ENCODE results near the gene TIMP4.

The TIMP4 gene

GRCh38 chr3:12185172-12185710 is 26.5 kb upstream of the TIMP4 start:
- no peak for DNase-seq

GRCh38 chr3:12184541-12184940 is 25.8 kb upstream of the TIMP4 start:
- DNase-seq, result no peak

- no peak for DNase-seq
Measured at GRCh38 chr3:12182687-12183441, 24.2 kb upstream of the TIMP4 start.

- DNase-seq, result no peak
Measured at GRCh38 chr3:12181806-12182205, 23.1 kb upstream of the TIMP4 start.

- no peak for DNase-seq
Measured at GRCh38 chr3:12181301-12181700, 22.6 kb upstream of the TIMP4 start.

- no peak for DNase-seq
Measured at GRCh38 chr3:12180631-12181030, 21.9 kb upstream of the TIMP4 start.

GRCh38 chr3:12180218-12180617 is 21.5 kb upstream of the TIMP4 start:
- DNase-seq, result no peak

- DNase-seq, result no peak
Measured at GRCh38 chr3:12179441-12179840, 20.7 kb upstream of the TIMP4 start.

GRCh38 chr3:12178091-12178820 is 19.5 kb upstream of the TIMP4 start:
- DNase-seq, result no peak

- no peak for DNase-seq
Measured at GRCh38 chr3:12177126-12177525, 18.4 kb upstream of the TIMP4 start.

- peak; percentile 79 for DNase-seq
Measured at GRCh38 chr3:12175844-12176453, 17.2 kb upstream of the TIMP4 start.

- DNase-seq, result no peak
Measured at GRCh38 chr3:12175137-12175593, 16.5 kb upstream of the TIMP4 start.

GRCh38 chr3:12170207-12170606 is 11.5 kb upstream of the TIMP4 start:
- DNase-seq, result no peak

- no peak for DNase-seq
Measured at GRCh38 chr3:12165909-12166308, 7.2 kb upstream of the TIMP4 start.

GRCh38 chr3:12159227-12159601 is 502 bp upstream of the TIMP4 start:
- no peak for DNase-seq

GRCh38 chr3:12157026-12157425 is 1.7 kb downstream of the TIMP4 start:
- no peak for DNase-seq

- DNase-seq, result no peak
Measured at GRCh38 chr3:12155828-12156227, 2.9 kb downstream of the TIMP4 start.

- no peak for DNase-seq
Measured at GRCh38 chr3:12155264-12155663, 3.4 kb downstream of the TIMP4 start.

- no peak for DNase-seq
Measured at GRCh38 chr3:12154151-12154550, 4.6 kb downstream of the TIMP4 start.

- no peak for DNase-seq
Measured at GRCh38 chr3:12150112-12150511, 8.6 kb downstream of the TIMP4 start.

GRCh38 chr3:12149029-12149428 is 9.7 kb downstream of the TIMP4 start:
- no peak for DNase-seq

- DNase-seq, result no peak
Measured at GRCh38 chr3:12148183-12148940, 10.3 kb downstream of the TIMP4 start.

Data from eye (tissue), 1 donor.